ENCODE results near the gene NFIC. TPM values are rescaled to one million over a fixed set of nuclear protein-coding genes. Genes with fewer than 3 reads are reported as not detected.
"Not testable (repeated sequence)": the region's sequence is repeated elsewhere in the genome, so short reads cannot be mapped to it uniquely, and the experiment has no call there.

NFIC gene
- total RNA-seq, 1 donor = 42.7 TPM

DNA sequence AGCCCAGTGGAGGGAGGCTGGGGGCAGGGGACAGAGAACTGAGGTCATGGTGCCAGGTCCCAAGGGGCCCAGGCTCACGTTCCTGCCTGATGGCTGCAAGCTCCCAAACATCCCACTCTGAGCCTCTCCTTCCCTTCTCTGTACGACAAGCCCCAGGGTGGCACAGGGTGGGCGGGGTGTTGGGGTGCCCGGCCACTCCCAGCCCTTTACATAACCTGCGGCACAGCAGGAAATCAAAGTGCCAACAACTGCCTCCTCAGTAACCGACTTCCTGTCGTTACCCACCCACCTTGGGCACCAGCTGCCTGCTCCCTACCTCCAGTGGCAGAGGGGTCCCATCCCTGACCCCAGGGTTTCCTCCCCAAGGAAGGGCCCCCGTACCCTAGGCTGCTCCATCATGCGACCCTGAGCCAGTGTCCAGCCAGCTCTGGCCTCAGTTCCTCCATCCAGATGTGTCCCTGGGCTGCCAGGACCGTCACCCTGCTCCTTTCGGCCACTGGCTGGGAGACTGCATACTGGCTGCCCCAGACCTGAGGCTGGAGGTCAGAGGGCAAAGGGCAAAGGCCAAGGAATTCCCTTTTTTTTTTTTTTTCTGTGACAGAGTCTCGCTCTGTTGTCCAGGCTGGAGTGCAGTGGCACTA, 27.7 kb upstream of the NFIC start:
- TF ChIP-seq, protein P1, sequence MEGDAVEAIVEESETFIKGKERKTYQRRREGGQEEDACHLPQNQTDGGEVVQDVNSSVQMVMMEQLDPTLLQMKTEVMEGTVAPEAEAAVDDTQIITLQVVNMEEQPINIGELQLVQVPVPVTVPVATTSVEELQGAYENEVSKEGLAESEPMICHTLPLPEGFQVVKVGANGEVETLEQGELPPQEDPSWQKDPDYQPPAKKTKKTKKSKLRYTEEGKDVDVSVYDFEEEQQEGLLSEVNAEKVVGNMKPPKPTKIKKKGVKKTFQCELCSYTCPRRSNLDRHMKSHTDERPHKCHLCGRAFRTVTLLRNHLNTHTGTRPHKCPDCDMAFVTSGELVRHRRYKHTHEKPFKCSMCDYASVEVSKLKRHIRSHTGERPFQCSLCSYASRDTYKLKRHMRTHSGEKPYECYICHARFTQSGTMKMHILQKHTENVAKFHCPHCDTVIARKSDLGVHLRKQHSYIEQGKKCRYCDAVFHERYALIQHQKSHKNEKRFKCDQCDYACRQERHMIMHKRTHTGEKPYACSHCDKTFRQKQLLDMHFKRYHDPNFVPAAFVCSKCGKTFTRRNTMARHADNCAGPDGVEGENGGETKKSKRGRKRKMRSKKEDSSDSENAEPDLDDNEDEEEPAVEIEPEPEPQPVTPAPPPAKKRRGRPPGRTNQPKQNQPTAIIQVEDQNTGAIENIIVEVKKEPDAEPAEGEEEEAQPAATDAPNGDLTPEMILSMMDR (IDR thresholded peaks at IDR 0.05; ENCODE audit: insufficient read depth, low read depth, low read length) = no peak
- DNase-seq (ENCODE audit: low read depth) = no peak
- no peak overlapping the region for H3K4me3 ChIP-seq (ENCODE audit: low read depth, low read length)

DNA sequence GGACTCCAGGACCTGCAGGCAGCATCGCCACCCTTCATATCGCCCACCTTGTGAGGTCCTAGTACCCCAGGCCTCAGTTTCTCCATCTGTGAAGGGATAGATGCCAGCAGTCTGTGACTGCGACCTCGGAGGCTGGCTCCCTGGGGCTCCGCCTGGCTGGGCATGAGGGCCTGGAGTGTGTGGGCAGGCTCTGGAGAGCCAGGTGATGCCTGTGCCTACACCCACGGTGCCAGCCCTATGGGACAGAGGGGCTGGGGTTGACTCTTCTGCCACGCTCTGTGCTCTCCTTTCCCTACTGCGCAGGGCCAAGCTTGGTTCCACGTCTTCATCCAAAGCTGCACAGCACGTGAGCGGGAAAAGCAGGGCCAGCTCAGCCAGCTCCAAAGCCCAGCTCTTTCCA, 26.0 kb upstream of the NFIC start:
- no peak overlapping the region for H3K4me3 ChIP-seq (ENCODE audit: low read depth, low read length)
- TF ChIP-seq, protein P1 (IDR thresholded peaks at IDR 0.05; ENCODE audit: insufficient read depth, low read depth, low read length) = no peak
- DNase-seq (ENCODE audit: low read depth) = no peak

DNA sequence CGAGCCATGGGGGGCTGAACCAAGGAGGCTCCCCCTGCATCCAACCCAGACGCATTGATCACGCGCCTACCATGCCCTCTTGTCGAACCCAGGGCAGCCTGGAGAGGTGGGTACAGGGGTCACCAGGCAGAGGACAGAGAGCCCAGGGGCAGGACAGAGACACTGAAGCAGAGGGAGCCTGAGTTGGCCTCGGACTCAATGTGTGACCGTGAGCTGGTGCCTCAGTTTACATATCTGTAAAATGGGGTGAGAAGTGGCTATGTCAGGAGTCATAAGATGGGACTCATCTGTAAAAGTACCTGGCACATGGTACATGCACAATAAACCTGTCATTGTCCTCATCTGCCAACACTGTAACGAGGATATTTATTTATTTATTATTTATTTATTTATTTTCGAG, 24.1 kb upstream of the NFIC start:
- H3K4me3 ChIP-seq (ENCODE audit: low read depth, low read length) = no peak overlapping the region
- TF ChIP-seq, protein P1 (IDR thresholded peaks at IDR 0.05; ENCODE audit: insufficient read depth, low read depth, low read length) = no peak
- no peak for DNase-seq (ENCODE audit: low read depth)

DNA sequence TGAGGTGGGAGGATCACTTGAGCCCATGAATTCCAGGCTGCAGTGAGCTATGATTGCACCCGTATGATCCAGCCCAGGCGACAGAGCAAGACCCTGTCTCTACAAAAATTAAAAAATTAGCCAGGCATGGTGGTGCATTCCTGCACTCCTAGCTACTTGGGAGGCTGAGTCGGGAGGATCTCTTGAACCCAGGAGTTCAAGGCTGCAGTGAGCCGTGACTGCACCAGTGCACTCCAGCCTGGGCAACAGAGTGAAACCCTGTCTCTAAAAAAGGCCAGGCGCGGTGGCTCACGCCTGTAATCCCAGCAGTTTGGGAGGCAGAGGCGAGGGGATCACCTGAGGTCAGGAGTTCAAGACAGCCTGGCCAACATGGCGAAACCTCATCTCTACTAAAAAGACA, 23.4 kb upstream of the NFIC start:
- not testable (repeated sequence) for DNase-seq (ENCODE audit: low read depth)

DNA sequence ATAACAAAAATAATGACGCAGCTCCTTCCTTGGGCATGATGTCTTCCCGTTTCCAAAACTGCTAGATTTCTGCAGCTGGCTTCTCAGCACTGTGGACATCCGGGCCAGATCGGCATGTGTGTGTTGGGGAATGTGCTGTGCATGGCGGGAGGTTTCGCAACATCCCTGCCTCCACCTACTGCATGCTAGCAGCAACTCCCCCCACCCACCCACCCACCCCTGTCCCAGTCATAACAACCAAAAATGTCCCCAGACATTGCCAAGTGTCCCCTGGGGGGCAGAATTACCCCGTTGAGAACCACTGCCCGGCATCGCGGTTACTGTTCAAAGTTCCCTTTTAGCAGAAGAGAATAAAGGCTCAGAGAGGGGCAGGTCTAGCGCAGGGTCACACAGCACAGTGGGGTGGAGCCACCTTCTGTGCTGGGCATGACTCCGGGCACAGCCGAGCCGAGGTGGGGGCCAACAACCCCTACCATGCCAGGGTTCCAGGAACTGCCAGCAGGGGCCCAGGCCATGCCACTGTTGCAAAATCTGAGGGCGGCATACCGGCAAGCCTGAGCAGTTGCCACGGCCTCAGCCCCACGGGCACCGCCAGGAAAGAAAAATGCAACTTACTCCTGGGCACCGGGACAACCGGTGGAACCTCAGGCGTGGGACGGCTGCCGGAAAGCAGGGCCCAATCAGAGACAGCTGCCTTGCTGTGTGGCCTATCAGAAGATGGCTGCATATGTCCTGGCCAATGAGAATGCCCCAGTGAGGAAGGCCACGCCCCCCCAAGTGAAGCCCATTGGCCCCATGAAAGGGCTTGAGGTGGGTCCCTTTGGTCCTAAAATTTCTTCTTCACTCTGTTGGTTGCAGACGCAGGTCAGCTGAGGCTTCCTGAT, 22.5 kb upstream of the NFIC start:
- TF ChIP-seq, protein P1 (IDR thresholded peaks at IDR 0.05; ENCODE audit: insufficient read depth, low read depth, low read length) = no peak
- peak; percentile 93 for DNase-seq (ENCODE audit: low read depth)
- peak overlapping the region; percentile 49 for H3K4me3 ChIP-seq (ENCODE audit: low read depth, low read length)

More for the DNA sequence above, 23.4 kb upstream of the NFIC start:
- H3K4me3 ChIP-seq (ENCODE audit: low read depth, low read length) = not testable (repeated sequence)

DNA sequence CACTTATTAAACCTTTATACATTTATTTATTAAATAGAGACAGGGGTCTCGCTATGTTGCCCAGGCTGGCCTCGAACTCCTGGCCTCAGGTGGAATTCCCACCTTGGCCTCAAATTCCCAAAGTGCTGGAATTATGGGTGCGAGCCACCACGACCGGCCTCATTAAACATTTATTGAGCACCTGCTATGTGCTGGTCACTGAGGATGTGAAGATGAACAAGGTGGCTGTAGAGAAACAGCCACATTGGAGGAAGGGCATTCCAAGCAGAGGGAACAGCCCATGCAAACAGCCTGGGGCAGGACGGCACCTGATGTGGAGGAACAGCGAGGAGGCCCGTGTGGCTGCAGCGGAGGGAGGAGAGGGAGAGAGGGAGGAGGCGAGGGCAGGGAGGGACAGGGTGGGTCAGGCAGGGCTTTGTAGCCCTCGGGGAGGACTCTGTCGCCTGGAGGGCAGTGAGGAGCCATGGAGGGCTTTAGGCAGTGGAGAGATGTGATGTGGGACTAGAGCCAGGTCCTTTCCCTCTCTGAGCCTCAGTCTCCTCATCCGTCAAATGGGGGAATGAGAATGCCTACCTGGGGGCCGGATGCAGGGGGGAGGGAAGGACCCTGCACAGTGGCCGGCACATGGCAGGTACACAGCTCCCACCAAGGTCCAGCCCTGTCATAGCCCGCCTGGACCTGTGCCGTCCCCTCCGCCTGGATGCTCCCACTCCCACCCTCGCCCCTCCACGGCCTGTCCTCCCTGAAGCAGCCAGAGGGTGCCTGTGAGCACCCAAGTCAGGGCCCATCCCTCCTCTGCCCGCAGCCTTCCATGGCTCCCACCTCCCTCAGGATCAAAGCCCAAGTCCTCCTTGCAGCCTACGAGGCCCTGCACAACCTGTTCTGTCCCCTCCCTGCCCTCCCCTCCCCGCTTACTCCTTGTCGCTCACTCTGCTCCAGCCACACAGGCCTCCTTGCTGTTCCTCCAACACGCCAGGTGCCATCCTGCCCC, 21.5 kb upstream of the NFIC start:
- H3K4me3 ChIP-seq (ENCODE audit: low read depth, low read length) = no peak overlapping the region
- DNase-seq (ENCODE audit: low read depth) = no peak
- TF ChIP-seq, protein P1 (IDR thresholded peaks at IDR 0.05; ENCODE audit: insufficient read depth, low read depth, low read length) = no peak

Measured in fibroblast of villous mesenchyme (primary cell).